HG03196 (cell line): ENCODE data around the gene TMEM87A.
"Not testable (repeated sequence)": the region's sequence is repeated elsewhere in the genome, so short reads cannot be mapped to it uniquely, and the experiment has no call there.

Experiments
- ATAC-seq: cut with Tn5 transposase; IDR thresholded peaks from one replicate; pipeline ENCODE4 v1.9.1; 2021; ENCODE audit not compliant: unreplicated experiment

Gene TMEM87A, protein sequence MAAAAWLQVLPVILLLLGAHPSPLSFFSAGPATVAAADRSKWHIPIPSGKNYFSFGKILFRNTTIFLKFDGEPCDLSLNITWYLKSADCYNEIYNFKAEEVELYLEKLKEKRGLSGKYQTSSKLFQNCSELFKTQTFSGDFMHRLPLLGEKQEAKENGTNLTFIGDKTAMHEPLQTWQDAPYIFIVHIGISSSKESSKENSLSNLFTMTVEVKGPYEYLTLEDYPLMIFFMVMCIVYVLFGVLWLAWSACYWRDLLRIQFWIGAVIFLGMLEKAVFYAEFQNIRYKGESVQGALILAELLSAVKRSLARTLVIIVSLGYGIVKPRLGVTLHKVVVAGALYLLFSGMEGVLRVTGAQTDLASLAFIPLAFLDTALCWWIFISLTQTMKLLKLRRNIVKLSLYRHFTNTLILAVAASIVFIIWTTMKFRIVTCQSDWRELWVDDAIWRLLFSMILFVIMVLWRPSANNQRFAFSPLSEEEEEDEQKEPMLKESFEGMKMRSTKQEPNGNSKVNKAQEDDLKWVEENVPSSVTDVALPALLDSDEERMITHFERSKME

DNA sequence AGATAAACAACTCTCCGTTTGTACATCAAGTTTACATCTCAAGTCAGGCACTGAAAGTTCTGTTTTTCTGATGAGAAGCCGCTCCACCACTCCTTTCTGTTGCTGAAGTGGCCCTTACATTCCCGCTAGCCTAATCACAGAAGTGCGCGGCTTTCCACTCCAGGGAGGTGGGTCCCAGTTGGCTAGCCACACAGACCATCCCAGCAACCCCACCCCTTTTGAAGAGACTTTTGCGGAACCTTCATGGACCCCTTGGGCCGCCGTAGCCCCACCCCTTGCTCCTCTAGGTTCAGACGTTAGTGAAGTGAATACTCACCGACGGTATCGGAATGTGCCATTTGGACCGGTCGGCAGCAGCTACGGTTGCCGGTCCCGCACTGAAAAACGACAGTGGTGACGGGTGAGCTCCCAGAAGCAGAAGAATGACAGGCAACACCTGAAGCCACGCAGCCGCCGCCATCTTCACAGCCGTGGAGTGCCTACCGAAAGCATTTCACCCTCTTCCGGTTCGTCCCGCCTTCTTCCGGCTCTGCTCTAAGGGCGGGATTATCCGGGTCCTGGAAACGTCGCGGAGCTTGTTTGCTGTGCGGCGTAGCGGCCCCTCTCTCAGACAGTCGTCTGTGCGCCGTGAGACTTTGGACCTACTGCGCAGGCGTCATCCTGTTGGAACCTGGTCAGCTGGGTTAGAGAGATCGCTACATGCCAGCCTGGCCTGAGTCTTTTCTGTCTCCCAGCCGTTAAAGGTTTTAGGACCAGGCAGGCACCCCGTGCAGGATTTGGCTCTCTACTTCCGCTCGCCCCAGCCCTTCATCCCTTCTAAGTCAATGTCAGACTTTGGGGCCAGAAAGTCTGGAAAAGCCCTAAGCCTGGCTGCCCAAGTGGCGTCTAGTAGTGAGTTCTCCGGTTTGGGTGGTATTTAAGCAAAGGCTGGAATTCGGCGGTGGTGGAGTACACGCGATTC is at the start of gene TMEM87A, which contains the start of gene GANC:
TSS of gene TMEM87A (minus strand) at position 495 of the 961 bp plus-strand sequence. CDS start at position 460, 35 bp downstream.
TSS of gene GANC (plus strand) at position 263 of the 961 bp plus-strand sequence. CDS start 1,281 bp downstream, outside the sequence.
- peak; percentile 88 for ATAC-seq

DNA sequence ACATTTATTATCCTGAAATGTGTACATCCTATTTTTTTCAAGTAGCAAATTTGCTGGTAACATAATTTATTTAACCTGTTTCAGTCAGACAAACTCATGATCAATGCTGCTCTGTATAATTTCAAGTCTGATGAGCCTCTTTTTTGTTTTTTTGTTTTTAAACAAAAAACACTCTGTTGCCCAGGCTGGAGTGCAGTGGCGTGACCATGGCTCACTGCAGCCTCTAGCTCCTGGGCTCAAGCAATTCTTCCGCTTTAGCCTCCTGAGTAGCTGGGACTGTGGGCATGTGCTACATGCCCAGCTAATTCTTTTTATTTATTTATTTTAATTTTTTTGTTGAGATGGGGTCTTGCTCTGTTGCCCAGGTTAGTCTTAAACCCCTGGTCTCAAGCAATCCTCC is 46.0 kb upstream of the TMEM87A start:
- no peak for ATAC-seq

DNA sequence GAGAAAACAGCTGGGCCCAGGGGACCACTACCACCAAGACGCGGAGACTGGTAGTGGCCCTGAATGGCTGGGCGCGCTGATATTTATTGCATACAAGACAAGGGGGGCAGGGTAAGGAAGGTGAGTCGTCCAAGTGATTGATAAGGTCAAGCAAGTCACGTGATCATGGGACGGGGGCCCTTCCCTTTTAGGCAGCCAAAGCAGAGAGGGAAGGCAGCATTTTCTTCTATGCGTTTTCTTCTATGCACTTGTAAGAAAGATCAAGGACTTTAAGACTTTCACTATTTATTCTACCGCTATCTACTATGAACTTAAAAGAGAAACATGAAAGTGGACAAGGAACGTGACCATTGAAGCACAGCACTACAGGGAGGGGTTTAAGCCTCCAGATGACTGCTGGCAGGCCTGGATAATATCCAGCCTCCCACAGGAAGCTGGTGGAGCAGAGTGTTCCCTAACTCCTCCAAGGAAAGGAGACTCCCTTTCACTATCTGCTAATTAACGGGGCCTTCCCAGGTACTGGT is 43.1 kb upstream of the TMEM87A start:
- ATAC-seq: not testable (repeated sequence)

GRCh38 chr15:42315521-42315920 is 42.3 kb upstream of the TMEM87A start:
- no peak for ATAC-seq

DNA sequence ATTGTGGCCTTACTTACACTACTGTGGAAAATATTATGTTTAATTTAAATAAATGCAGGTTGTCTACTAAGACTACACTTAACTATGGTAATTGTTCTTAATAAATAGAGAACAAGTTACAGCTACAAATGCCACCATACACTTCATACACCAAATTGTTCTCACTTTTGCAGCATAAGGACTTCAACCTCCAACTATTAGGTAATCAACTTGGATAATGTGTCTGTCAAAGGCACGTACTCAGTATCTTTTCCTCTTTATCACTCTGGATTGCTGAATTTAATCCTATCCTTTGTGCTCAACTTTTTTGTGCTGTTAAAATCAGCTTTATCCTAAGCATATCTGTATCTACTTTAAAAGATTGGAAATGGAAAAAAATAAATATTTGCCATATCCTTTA is 41.6 kb upstream of the TMEM87A start:
- no peak for ATAC-seq

GRCh38 chr15:42313463-42313862 is 40.2 kb upstream of the TMEM87A start:
- ATAC-seq: no peak

DNA sequence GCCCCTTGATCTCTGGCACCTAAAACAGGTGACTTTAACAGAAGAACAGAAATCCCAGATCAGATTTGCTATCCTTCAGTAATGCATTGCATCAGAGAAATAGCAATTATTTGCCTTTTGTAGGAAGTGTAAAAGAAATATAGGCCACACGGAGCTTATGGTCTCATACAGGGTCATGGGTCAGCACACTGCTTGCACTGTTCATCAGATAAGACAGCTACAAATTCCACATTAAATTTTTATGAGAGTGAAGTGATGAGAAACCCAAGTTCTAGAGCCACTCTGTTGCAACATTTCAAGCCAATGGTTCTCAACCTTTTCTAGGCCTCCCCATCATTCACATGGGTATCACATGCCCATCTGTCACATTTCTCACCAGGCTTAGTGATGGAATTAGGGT is 33.4 kb upstream of the TMEM87A start:
- ATAC-seq: no peak

DNA sequence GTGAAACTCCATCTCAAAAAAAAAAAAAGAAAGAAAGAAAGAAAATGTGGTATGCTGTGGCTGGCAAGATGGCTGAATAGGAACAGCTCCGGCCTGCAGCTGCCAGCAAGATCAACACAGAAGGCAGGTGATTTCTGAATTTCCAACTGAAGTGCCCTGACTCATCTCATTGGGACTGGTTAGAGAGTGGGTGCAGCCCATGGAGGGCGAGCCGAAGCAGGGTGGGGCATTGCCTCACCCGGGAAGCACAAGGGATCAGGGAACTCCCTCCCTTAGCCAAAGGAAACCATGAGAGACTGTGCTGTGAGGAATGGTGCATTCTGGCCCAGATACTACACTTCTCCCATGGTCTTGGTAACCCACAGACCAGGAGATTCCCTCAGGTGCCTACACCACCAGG is 27.8 kb upstream of the TMEM87A start:
- not testable (repeated sequence) for ATAC-seq

GRCh38 chr15:42289166-42289565 is 15.9 kb upstream of the TMEM87A start:
- ATAC-seq: no peak

DNA sequence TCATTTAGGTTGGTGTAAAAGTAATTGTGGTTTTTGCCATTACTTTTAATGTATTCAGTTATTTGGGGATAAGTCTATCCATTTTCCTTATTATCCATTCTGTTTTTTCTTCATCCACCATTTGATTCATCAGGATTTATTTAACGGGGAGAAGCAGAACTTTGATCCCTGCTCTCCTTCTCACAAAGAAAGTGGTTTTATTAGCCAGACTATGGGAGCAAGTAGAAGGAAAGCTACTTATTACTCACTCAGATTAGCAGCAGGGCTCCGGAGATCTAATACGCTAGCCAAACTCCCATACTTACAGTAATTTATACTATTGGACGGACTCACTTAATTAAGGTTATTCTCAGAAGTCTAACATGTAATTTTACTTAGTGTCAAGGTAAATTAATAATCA is 14.7 kb upstream of the TMEM87A start:
- ATAC-seq: no peak

DNA sequence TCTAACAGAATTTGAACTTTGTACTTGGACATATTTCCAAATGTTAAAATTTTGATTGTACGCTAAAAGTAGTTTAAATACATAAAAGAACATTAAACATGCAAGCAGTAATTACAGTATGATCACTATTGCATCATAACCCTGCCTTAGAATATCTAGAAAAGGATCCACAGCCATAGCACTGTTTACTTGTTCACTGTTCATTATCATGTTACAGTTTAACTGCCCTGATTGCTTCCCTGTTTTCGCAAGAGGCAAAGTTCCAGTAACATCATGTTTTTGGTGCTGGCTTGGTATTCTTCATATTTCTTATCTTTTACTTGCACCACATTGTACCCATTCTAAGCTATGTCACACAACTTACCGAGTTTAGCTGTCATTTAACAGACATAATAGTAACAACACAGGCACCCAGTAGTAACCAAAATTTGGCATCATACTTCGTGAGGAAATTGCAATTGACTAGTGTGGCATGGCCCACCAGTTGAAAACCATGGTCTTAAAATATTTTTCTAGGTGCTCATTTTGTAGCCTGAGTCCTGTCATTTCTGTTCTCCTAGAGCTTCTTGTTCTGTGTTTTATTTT is 13.3 kb upstream of the TMEM87A start:
- no peak for ATAC-seq

DNA sequence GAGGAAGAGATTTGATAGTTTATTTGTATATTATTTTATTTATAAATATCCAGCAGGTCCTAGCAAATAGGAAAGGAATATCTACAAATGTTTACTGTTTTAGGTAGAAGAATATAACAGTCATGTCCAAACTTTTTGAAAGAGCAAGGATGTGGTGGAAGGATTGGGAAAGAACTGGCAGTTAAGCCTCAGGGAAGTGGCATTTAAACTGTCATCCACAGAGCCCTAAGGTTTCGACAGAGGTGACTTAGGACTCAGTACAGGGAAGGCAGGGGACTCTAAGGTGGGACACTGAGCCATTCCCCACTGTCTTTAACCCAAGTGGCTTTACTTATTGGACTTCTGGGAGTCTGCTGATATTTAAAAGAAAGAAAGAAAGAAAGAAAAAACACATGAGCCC is 11.8 kb upstream of the TMEM87A start:
- ATAC-seq: no peak

GRCh38 chr15:42284551-42284950 is 11.3 kb upstream of the TMEM87A start:
- ATAC-seq: no peak

DNA sequence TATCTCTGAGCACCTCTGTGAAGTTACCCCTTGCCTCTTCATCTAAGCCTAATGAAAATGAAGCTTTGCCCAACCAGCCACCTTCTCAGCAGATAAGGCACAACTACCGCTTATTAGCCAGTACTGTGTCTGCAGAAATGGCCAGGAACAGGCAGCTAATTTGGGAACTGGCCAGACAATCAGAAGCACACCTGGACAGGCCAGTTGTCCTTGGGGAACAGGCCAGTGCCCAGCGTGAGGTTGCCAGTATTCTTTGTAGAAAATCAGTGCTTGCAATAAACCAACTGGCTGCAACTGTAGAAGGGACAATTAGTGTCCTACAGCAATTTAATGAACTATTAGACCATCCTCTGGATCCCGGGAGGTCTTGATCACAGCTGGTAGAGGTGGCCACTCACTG is 10.4 kb upstream of the TMEM87A start:
- no peak for ATAC-seq

- ATAC-seq: no peak
These were observed 9.7 kb upstream of the TMEM87A start for GRCh38 chr15:42282926-42283325.

DNA sequence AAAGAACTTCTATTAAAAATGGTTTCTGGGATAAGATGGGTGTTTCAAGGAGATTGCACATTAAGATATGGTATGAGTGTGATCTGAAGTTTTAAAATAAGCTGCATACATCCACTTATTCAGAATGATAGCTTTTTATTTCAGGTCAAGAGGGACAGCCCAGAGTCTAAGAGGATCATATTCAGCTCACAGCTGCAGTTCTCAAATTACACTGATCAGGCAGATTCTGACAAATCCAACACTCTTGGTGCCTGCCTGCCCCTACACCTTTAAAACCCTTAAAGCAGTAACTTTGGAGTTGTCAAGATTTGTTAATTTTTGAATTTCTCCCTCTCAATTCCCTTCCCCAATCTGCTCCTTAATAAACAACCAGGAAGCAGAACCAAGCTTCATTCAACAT is 9.1 kb upstream of the TMEM87A start:
- ATAC-seq: no peak

GRCh38 chr15:42279234-42279723 is 6.0 kb upstream of the TMEM87A start:
- no peak for ATAC-seq

- no peak for ATAC-seq
These were observed 3.5 kb upstream of the TMEM87A start for GRCh38 chr15:42276762-42277161.

DNA sequence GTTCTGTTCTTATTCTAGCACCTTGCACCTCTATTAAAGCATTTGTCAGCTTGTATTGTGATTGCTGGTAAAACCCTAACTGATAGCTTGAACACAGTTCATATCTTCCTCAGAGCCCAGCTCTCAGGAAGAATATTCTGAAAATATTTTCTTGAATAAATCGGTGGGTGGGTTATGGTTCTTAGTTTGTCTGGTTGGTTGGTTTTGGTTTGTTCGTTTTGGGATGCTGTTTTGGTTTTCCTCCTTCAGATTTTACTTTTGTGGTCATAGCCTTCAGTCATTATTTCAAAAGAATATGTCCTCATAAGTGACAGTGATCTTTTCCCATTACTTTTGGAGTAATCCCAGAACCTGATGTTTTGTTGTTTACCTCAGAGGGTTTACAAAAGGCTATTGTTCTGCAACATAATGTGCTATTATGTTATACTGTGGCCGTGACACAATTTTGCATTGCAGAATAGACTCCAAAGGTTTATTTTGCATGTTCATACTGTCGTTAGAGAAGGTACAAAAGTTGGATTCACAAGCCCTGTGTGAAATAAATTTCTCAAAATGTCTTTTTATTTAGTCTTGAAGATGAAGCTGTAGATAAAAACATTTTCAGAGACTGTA is 2.7 kb upstream of the TMEM87A start:
- no peak for ATAC-seq

GRCh38 chr15:42274702-42274989 is 1.4 kb upstream of the TMEM87A start:
- no peak for ATAC-seq
